ENCODE results near the gene LRIT2.

DNA sequence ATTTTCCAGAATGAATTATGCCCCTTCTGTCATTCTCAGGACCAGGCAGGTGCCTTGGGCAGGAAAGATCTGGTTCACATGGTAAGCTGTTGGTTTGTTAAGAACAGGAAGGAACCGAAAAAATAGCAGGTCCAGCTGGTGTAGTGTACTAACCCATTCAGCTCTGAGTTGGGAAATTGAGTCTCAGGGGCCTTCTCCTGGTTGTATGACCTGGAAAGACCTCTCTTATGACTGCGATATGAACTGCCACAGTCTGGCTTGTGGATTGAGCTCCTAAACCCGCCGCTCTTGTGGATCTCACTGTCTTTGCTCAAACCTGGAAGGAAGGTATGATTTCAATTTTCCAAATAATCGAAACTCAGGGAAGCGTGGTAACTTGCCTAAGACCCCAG lies 11.5 kb upstream of the LRIT2 start:
- TF ChIP-seq, protein P1, sequence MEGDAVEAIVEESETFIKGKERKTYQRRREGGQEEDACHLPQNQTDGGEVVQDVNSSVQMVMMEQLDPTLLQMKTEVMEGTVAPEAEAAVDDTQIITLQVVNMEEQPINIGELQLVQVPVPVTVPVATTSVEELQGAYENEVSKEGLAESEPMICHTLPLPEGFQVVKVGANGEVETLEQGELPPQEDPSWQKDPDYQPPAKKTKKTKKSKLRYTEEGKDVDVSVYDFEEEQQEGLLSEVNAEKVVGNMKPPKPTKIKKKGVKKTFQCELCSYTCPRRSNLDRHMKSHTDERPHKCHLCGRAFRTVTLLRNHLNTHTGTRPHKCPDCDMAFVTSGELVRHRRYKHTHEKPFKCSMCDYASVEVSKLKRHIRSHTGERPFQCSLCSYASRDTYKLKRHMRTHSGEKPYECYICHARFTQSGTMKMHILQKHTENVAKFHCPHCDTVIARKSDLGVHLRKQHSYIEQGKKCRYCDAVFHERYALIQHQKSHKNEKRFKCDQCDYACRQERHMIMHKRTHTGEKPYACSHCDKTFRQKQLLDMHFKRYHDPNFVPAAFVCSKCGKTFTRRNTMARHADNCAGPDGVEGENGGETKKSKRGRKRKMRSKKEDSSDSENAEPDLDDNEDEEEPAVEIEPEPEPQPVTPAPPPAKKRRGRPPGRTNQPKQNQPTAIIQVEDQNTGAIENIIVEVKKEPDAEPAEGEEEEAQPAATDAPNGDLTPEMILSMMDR (IDR thresholded peaks at IDR 0.05): no peak
- TF ChIP-seq EZH2 (IDR thresholded peaks at IDR 0.05): no peak

Data from neural progenitor cell (in vitro differentiated cells).